HL-60/S4 treated with retinoic acid at 250 ng/mL for 4 days and 3 days (cell line): Measurements from ENCODE around the gene METTL27.
"Not testable (repeated sequence)": the region's sequence is repeated elsewhere in the genome, so short reads cannot be mapped to it uniquely, and the experiment has no call there.

ENCODE experiments used
- in situ Hi-C: fragments of 300-500 bp; cut with MboI; formaldehyde crosslinking; loops from 2 replicates; pipeline ENCODE4 v1.7.0; 2022; ENCODE audit warnings: low sequenced_read_pairs

The METTL27 gene

GRCh38 chr7:73842067-73842976 is at the start of gene METTL27:
Gene METTL27 (minus strand): TSS chr7:73842516. CDS start chr7:73842140, 376 bp downstream.
- in situ Hi-C loops, result no loop called here

GRCh38 chr7:73891178-73891885 is 49.0 kb upstream of the METTL27 start:
- in situ Hi-C loops, result no loop called here

- in situ Hi-C loops, result no loop called here
These were observed 48.3 kb upstream of the METTL27 start for GRCh38 chr7:73890555-73891147.

GRCh38 chr7:73888959-73889358 is 46.6 kb upstream of the METTL27 start:
- in situ Hi-C loops, result no loop called here

- in situ Hi-C loops, result no loop called here
These were observed 45.4 kb upstream of the METTL27 start for GRCh38 chr7:73887762-73888161.

GRCh38 chr7:73885975-73886798 is 43.9 kb upstream of the METTL27 start:
- in situ Hi-C loops, result no loop called here

- in situ Hi-C loops, result no loop called here
These were observed 43.2 kb upstream of the METTL27 start for GRCh38 chr7:73885433-73885974.

- in situ Hi-C loops, result not testable (repeated sequence)
These were observed 42.6 kb upstream of the METTL27 start for GRCh38 chr7:73884867-73885422.

- in situ Hi-C loops, result no loop called here
These were observed 39.7 kb upstream of the METTL27 start for GRCh38 chr7:73882047-73882402.

- in situ Hi-C loops, result no loop called here
These were observed 39.2 kb upstream of the METTL27 start for GRCh38 chr7:73881352-73882046.

- in situ Hi-C loops, result no loop called here
These were observed 38.5 kb upstream of the METTL27 start for GRCh38 chr7:73880755-73881328.

GRCh38 chr7:73879977-73880681 is 37.8 kb upstream of the METTL27 start:
- in situ Hi-C loops, result no loop called here

GRCh38 chr7:73876973-73877372 is 34.7 kb upstream of the METTL27 start:
- in situ Hi-C loops, result no loop called here

GRCh38 chr7:73876361-73876760 is 34.0 kb upstream of the METTL27 start:
- in situ Hi-C loops, result no loop called here

- in situ Hi-C loops, result loop anchor here (25.0 kb wide), 1 partner anchor 315 kb away; no protein-coding TSS in a partner anchor
These were observed 30.0 kb upstream of the METTL27 start for GRCh38 chr7:73872056-73872908.

- in situ Hi-C loops, result loop anchor here (25.0 kb wide), 1 partner anchor 316 kb away; no protein-coding TSS in a partner anchor
These were observed 29.1 kb upstream of the METTL27 start for GRCh38 chr7:73871163-73872011.
